Esophagus squamous epithelium (tissue), 5 donors: ENCODE data around the gene LIPE. TPM values are rescaled to one million over a fixed set of nuclear protein-coding genes. Genes with fewer than 3 reads are reported as not detected.
A peak's percentile ranks its signal among the peaks of the same experiment; 100 is the strongest.

Experiments
- DNase-seq: peaks from one replicate; lab custom pipeline; 2025; lab: John Stamatoyannopoulos, UW
- H3K27ac ChIP-seq, 4 donors: fragments of 200-600 bp; sonication (generic); one replicate each; pipeline ENCODE4 v1.5.1; 2016 to 2019; ENCODE audit warnings: mild to moderate bottlenecking in 1 of 4
- H3K27me3 ChIP-seq, 4 donors: fragments of 200-600 bp; sonication (generic); 1 replicate in 3 of 4; 2 replicates in 1 of 4; pipeline versions ENCODE4 v1.5.1 to v1.6.0; 2017 to 2021; ENCODE audit warnings: antibody characterized with exemption in 1 of 4
- H3K36me3 ChIP-seq, 3 donors: fragments of 200-600 bp; sonication (generic); one replicate each; pipeline ENCODE4 v1.5.1; 2016 to 2019
- H3K4me1 ChIP-seq, 3 donors: fragments of 200-600 bp; sonication (generic); one replicate each; pipeline ENCODE4 v1.5.1; 2017 to 2019
- H3K4me3 ChIP-seq, 4 donors: fragments of 200-600 bp; sonication (generic); 1 replicate in 3 of 4; 2 replicates in 1 of 4; pipeline ENCODE4 v1.5.1; 2016 to 2019; ENCODE audit warnings: mild to moderate bottlenecking in 2 of 4, moderate library complexity in 1 of 4
- H3K9me3 ChIP-seq, 3 donors: fragments of 200-600 bp; sonication (generic); one replicate each; pipeline ENCODE4 v1.5.1; 2016 to 2019
- POLR2A ChIP-seq, 4 donors: fragments of 450-650 bp; IDR thresholded peaks; one replicate each; pipeline ENCODE4 v1.6.1; 2017; ENCODE audit warnings: antibody characterized with exemption in 4 of 4, mild to moderate bottlenecking in 4 of 4, moderate library complexity in 3 of 4
- WGBS, 2 donors: methylation state at CpG; one replicate each; pipeline ENCODE4 v1.1.5; 2018; 5-methylcytosine and 5-hydroxymethylcytosine counted together
- intact Hi-C: fragments of 100-400 bp; cut with DNase I; formaldehyde crosslinking; loops from one replicate; pipeline ENCODE4 v1.15.0; 2022
- total RNA-seq, 4 donors: library from RNA; depleted of rRNA; stranded (reverse); fragments of >200 nt; gene quantifications; one replicate each; pipeline ENCODE4 v1.1.0, GENCODE V29; 2016
- TF ChIP-seq, protein P1 (sequence below), 6 experiments: fragments of 450-650 bp in 4 of 6; fragments of 200-600 bp in 2 of 6; sonication (generic) in 2 of 6; IDR thresholded peaks; one replicate each; pipeline ENCODE4 v1.5.1; 2016 to 2019; ENCODE audit warnings: antibody characterized with exemption in 6 of 6, mild to moderate bottlenecking in 4 of 6, moderate library complexity in 4 of 6
- donor health status: DM: yes; HTN: yes; CAD: no.

LIPE gene
- total RNA-seq, 4 donors from 2014 or later, result 5.2 to 10.8 (median 7.9) TPM

DNA sequence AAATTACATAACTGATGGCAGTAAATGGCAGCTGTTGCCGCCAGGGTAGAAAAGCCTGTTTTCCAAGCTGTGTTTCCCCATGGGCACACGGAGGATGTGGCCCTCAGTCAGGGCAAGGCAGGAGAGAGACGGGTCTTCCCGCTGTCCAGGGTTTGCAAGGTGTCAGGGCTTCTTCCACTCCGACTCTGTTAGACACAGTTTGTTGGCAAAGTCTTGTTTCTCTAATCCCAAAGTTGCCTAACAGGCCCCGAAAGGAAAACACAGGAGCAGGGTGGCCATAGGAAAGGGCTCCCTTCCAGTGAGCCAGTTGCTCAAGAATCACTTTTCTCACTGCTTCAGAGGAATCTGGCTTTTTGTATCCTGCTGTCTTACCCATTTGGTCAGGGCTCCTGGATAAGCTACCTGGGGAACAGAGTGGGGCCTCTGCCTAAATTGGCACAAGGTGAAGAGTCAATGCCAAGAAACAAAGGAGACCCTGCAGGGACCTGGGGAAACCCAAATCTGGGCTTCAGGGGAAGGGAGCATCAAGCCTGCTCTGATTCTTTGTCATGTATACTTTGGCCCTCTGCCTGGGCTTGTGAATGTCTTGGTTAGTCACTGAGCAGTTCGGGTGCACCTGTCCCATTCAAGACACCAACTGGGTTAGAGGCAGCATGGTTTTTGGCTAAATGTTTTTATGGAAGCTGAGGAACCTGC, 44.5 kb upstream of the LIPE start:
- Histone ChIP-seq H3K9me3 (no peaks in the 10 kb centered on the region), H3K4me1 (peaks cover 0 to 30% (median 0%) of the 10 kb centered on the region in 3 donors), H3K4me3 (no peak overlapping the region), H3K36me3 (no peaks in the 10 kb centered on the region), H3K27ac (peak overlapping the region; percentile 21 to 79 (median 58)), H3K27me3 (no peaks in the 10 kb centered on the region)
- DNase-seq, result no peak
- no peak for TF ChIP-seq POLR2A (IDR thresholded peaks at IDR 0.05)
- TF ChIP-seq, protein P1, sequence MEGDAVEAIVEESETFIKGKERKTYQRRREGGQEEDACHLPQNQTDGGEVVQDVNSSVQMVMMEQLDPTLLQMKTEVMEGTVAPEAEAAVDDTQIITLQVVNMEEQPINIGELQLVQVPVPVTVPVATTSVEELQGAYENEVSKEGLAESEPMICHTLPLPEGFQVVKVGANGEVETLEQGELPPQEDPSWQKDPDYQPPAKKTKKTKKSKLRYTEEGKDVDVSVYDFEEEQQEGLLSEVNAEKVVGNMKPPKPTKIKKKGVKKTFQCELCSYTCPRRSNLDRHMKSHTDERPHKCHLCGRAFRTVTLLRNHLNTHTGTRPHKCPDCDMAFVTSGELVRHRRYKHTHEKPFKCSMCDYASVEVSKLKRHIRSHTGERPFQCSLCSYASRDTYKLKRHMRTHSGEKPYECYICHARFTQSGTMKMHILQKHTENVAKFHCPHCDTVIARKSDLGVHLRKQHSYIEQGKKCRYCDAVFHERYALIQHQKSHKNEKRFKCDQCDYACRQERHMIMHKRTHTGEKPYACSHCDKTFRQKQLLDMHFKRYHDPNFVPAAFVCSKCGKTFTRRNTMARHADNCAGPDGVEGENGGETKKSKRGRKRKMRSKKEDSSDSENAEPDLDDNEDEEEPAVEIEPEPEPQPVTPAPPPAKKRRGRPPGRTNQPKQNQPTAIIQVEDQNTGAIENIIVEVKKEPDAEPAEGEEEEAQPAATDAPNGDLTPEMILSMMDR (IDR thresholded peaks at IDR 0.05), result peak in 2 of 6 experiments; percentile 10 to 37
- 36 to 62% methylated on average over 7 of the region's 7 CpGs for WGBS, 2 donors
- intact Hi-C loops, result no loop called here

DNA sequence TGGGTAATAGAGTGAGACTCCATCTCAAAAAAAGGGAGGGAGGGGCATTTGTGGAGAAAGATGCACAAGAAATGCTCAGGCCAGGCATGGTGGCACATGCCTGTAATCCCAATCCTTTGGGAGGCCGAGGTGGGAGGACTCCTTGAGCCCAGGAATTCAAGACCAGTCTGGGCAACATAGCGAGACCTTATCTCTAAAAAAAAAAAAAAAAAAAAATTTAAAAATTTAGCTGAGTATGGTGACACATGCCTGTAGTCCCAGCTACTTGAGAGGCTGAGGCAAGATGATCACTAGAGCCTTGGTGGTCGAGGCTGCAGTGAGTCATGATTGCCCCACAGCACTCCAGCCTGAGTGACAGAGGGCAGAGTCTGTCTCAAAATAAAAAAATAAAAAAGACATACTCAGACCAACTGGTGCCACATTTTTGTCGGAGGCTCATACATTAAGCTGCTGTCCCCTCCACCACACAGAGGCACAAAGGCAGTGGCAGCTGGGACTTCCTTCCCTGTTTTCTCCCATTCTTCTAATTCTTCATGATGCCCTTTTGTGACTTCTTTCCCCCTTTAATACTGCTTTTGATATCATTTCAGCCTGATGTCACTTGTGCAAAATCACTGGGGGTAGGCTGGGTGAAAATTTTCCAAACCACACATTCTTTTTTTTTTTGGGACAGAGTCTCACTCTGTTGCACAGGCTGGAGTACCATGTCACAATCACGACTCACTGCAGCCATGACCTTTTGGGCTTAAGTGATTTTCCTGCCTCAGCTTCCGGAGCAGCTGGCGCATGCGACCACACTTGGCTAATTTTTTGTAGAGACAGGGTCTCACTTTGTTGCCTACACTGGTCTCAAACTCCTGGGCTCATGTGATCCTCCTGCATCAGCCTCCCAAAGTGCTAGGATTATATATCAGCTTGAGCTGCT, 42.4 kb upstream of the LIPE start:
- TF ChIP-seq, protein P1 (IDR thresholded peaks at IDR 0.05), result no peak
- TF ChIP-seq POLR2A (IDR thresholded peaks at IDR 0.05), result no peak
- H3K27me3 ChIP-seq, result no peaks in the 10 kb centered on the region
- H3K36me3 ChIP-seq, result no peaks in the 10 kb centered on the region
- intact Hi-C loops, result no loop called here
- no peaks in the 10 kb centered on the region for H3K9me3 ChIP-seq
- no peak overlapping the region for H3K27ac ChIP-seq
- no peak for DNase-seq
- peaks cover 0 to 33% (median 0%) of the 10 kb centered on the region in 3 donors for H3K4me1 ChIP-seq
- no peak overlapping the region for H3K4me3 ChIP-seq
- 48 to 55% methylated on average over 8 of the region's 8 CpGs for WGBS, 2 donors

DNA sequence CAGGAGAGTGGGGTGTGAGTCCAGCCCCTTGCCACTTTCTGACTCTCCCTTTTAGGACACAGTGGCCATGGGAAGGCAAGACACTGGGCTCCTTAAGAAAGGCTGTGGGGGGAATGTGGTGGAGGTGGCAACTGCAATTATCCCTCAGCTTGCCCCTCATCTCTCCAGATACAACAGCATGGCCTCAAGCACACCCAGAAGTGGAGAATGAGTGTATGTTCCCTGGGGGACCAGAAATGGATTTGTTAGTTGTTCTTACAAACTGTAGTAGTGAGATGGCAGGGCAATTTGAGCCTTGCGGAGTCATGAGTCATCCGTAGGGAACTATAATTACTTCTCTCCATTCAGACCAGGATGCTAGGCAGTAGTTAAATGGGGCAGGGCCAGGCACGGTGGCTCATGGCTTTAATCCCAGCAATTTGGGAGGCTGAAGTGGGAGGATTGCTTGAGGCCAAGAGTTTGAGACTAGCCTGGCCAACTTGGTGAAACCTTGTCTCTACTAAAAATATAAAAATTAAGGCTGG, 41.1 kb upstream of the LIPE start:
- H3K27ac ChIP-seq, result no peak overlapping the region
- peaks cover 0 to 33% (median 0%) of the 10 kb centered on the region in 3 donors for H3K4me1 ChIP-seq
- H3K9me3 ChIP-seq, result no peaks in the 10 kb centered on the region
- H3K36me3 ChIP-seq, result no peaks in the 10 kb centered on the region
- H3K27me3 ChIP-seq, result no peaks in the 10 kb centered on the region
- WGBS, 2 donors, result 22 to 35% methylated on average over 3 of the region's 3 CpGs
- H3K4me3 ChIP-seq, result no peak overlapping the region
- intact Hi-C loops, result no loop called here
- TF ChIP-seq, protein P1 (IDR thresholded peaks at IDR 0.05), result no peak
- DNase-seq, result no peak

DNA sequence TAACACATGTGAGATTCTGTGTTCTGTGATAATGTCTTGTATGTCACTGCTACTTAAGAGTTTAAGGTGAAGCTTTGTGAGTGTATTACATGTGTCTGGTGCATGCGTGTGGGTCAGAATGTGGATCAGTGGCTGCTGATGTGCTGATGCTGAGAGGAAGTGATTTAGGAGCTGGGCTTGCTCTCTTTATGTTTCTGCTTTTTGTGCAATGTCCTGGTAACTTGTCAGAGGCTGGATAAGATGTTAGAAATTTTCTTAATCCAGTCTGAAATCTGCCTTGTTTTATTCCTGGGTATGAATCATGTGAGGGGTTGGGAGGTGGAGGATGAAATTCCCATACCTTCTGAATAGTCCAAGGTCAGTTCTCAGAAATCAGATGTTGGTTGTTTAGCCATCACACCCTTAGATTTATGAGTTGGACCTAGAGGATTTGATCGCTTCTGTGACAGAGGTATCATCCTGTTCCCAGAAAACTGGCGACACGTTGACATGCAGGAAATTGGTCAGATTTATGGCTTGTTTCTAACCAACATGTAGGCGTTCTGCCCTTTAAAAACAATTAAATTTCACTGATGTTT, 40.1 kb upstream of the LIPE start:
- Histone ChIP-seq H3K4me3 (no peak overlapping the region), H3K27ac (no peak overlapping the region), H3K9me3 (no peaks in the 10 kb centered on the region), H3K4me1 (peaks cover 0 to 32% (median 0%) of the 10 kb centered on the region in 3 donors), H3K27me3 (no peaks in the 10 kb centered on the region), H3K36me3 (no peaks in the 10 kb centered on the region)
- no peak for DNase-seq
- WGBS, 2 donors, result 60 to 63% methylated on average over 5 of the region's 5 CpGs
- TF ChIP-seq, protein P1 (IDR thresholded peaks at IDR 0.05), result no peak
- no peak for TF ChIP-seq POLR2A (IDR thresholded peaks at IDR 0.05)
- intact Hi-C loops, result no loop called here
